Measurements from ENCODE around the gene INCENP.

INCENP gene

DNA sequence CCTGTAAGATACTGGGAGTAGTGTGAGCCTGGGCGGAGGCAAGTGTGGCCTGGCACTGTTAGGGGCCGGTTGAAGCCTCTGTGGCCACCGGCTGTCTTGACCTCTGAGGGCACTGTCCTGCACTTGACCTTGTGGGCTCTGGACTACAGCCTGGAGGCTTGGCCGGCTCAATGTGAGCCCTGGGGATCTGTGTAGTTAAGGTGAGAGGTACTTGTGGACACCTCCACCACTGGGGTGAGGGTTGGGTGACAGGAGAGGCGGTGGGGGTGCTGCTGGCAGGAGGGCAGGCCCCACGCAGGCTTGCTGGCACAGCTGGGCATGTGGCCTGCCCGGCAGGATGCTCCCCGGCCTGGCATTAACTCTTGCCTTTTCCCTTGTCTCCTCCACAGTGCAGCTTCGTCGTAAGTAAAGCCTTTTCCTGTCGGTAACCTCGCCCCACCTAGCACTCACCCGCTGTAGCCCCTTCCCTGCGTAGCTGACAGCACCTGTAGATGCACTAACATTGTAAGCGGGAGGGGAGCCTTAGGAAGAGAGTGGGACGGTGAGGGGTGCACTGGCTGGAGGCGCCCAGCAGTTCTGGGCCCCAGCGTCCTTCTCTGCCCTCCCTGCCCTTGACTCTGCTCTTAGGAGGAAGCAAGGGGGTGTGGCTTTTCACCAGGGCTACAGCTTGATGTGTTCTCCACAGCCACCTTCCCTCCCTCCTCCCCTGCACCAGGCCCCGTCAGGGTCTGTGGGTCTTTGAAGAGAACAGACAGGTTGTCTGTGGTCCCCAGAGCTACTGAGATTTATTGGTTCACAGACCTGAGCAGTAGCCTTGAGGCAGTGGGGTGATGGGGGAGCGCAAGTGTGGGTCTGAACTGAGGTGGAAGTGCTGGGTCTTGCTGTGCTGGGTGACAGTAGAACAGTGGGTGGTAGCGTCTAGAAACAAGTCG lies 17.6 kb downstream of the INCENP start:
- DNase-seq, result no peak

DNA sequence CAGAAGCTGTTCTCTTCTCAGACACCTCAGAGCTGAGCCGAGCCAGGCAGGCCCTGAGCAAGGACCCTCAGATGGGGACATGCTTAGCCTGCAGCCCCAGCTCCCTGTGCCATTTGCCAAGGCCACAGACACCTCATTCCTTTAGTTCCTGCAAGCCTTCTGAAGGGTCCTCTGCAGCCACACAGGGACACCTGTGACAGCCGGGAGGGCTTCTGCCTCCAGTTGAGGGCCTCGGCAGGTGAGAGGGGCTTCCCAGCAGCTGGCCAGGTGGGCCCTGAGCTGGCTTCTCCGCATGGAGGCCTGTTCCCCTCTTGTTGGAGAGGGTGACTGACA lies 18.2 kb downstream of the INCENP start:
- DNase-seq, result no peak

DNA sequence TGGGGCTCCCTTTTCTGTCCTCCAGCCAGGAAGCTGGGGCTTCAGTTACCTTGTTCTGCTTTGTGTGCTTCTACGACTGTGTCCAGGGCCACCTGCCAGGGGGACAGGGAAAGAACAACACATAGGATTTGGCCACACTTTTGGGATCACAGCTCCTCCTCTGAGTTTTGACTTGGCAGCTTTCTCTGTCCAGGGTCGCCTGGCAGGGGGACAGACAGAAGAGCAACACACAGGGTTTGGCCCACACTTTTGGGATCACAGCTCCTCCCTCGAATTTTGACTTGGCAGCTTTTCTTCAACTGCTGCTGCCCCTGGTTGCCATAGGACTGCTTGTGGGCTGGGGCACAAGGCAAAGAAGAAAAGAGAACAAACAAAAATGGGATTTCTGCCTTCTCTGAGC lies 19.1 kb downstream of the INCENP start:
- no peak for DNase-seq

DNA sequence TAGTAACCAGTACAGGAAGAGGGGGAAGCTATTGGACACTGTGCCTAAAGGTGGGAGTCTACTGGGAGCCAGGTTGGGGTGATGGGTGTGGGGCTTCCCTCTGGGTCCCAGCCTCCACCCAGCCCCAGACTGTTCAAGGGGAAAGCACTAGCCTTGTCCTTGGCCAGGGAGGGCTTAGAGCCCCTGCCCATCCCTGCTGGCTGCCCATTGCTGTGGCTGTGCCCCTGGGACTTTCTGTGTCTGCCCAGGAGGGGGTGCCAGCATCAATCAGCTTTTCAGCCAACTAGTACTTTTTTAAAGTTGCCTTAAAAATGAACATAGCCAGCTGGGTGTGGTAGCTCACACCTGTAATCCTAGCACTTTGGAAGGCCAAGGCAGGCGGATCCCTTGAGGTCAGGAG lies 19.9 kb downstream of the INCENP start:
- DNase-seq, result no peak

DNA sequence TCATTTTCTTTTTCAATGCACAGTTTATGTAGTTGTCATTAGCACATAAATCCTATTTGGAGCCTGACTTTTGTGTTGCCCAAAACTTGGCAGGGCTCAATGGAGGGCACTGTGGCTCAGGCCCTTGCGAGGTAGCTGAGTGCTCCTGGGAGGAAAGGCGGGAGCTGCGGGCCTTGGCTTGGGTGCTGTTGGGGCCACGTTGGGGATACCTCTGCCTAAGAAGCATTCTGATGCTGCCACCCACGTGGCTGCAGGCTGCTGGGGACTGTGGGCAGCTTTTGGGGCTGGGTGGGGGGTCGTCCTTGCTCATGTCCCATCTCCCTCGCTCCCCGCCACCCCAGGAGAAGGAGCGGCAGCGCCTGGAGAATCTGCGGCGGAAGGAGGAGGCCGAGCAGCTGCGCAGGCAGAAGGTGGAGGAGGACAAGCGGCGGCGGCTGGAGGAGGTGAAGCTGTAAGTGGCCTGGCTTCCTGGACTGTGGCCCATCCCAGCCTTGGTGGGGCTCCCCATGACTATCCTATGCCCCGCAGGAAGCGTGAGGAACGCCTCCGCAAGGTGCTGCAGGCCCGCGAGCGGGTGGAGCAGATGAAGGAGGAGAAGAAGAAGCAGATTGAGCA lies 20.9 kb downstream of the INCENP start:
- DNase-seq, result no peak

DNA sequence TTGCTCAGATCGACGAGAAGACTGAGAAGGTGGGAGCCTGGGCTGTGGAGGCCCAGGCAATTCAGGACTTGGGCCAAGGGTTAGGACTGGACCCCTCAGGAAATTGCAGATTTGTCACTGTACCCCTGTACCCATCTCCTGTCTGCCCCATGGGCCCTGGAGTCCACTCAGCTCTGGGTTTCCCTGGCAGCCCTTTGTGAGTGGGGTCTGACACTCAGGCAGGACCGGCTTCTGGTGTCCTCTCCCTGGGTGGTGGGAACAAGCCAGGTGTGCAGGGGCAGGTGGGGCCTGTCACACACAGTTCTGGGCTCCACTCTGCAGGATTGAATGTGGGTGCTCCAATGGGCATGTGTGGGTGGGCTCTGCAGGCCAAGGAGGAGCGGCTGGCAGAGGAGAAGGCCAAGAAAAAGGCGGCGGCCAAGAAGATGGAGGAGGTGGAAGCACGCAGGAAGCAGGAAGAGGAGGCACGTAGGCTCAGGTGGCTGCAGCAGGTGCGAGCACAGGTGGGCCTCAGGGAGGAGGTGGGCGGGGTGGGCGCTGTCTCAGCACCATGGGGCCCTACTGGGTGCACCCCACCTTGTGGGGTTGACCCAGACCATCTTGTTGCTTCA lies 21.6 kb downstream of the INCENP start:
- DNase-seq, result no peak

DNA sequence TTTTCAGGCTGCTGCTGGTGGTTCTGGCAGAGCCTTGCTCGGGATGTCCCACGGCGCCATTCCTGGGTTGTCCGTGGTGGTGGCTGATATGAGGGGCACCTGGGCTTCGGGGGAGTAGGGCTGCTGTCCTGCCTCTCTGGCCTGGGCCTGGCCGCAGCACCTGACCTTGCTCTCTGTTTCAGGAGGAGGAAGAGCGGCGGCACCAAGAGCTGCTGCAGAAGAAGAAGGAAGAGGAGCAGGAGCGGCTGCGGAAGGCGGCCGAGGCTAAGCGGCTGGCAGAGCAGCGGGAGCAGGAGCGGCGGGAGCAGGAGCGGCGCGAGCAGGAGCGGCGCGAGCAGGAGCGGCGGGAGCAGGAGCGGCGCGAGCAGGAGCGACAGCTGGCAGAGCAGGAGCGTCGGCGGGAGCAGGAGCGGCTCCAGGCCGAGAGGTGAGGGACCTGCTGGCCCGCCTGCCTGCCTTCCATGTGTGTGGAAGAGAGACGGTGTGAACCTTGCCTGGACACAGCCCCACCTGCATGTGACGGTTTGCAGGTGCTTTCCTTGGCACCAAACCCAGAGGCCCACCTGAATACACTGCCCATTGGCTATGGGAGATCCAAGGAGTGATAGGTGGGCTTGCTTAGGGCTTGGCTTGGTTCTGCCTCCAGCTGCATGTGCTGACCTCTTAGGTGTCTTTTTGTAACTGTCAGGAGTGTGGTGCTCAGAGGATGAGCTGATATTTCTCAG lies 22.8 kb downstream of the INCENP start:
- DNase-seq, result no peak

DNA sequence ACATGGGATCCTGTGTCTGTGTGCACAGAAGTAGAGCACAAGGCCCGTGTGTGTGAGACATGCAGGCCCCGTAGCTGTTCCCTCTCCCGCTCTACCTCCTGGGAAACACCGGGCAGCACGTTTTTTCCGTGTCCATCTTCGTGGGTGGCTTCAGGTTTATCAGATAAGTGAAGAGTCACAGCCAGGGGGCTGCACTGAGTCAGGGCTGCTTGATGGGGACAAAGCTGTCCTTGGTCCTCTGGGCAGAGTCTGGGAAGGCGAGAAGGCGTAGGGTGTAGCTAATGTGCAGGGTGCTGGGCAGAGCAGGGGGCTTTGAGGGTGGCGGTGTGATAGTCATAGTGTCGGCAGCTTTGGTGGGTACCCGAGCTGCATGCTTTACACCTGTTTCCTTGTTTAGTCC lies 23.7 kb downstream of the INCENP start:
- no peak for DNase-seq

DNA sequence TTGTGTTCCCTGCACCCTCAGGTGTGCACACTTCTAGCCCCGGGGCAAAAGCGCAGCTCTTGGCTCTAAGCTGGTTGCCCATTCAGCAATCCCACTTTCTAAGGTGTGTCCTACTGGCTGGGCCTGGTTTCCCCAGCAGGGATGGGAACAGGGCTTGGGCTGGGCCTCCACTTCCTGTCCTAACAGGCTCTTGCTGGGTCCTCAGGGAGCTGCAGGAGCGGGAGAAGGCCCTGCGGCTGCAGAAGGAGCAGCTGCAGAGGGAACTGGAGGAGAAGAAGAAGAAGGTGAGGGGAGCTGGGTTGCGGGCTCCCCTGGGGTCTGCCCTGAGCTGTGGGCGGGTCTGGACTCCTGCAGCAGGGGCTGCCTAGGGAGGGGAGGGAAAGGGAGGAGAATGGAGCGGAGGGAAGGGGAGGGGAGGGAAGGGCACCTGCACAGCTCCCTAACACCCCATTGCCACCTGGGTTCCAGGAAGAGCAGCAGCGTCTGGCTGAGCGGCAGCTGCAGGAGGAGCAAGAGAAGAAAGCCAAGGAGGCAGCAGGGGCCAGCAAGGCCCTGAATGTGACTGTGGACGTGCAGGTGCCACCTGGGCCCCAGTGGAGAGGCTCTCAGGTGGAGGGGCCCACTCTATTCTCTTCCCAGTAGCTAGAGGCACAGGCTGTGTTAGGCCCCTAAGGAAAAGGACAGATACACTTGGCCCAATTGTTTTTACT lies 24.6 kb downstream of the INCENP start:
- DNase-seq, result no peak

DNA sequence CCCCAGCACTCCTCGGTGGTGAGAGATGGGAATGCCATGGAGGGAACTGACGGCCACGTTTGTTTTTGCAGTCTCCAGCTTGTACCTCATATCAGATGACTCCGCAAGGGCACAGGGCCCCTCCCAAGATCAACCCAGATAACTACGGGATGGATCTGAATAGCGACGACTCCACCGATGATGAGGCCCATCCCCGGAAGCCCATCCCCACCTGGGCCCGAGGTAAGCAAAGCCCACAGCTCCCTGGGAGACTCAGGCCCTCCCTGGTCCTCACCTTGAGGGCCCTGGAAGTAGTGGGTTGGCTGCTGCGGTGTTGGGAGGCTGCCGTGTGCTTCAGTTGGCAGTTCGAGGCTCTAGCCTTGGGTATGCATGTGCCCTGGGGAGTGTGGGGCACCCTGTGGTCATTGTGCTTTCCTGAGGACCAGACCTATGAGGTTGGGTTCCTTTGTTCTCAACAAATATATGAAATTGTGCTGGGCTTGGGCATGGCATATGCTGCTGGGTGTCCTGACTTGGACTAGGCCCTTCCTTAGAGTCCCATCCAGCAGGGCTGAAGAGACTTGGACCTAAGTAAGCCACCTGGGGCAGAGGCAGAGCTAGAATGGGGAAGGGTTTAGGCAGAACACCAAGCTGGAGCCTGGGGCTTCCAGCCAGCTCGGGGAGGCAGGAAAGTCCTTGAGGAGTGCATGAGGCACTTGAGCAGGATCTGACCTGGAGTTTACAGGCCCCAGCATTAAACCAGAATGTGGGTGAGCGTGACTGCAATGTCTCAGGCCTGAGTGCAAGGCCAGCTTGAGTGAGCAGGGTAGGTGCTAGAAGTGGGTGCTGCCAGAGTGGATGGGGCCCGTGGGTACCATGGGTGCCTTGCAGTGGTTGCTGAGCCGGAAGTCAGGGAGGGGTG lies 26.4 kb downstream of the INCENP start:
- no peak for DNase-seq

DNA sequence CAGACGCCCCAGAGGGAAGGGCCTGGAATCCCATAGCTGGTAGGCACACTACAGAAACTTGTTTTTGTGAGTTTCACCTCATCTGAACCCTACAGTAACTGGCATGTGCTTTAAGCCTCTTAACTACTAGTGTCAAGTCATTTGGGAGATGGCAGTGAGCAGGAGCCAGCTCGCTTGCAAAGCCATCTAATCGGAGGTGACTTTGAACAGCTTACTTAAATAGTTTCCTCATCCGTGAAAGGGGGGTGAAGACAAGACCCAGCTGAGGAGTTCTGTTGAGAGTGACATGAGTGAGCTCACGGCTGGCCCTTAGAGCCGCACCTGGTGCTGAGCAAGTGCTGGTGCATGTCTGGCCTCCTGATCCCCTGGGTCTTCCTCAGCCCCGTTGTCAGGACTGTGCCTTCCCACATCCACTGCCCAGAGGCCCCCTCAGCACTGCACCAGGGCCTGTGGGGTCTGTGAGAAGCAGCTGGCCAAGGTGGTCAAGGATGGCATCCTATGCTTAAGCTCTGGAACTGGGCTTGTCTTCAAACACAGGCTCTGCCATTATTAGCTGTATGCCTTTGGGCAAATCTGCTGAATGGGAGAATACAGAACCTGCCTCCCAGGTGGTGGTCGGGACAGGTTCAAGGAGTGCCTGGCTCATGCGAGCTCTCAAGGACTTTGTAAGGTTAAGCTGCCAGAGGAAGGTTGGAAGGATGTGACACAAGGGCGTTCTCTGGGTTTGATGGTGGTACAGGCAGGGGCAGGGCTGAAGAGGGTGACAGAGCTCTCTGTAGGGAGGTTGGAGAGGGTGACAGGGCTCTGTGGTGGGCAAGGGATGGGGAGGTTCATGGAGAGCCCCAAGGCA lies 27.3 kb downstream of the INCENP start:
- no peak for DNase-seq

DNA sequence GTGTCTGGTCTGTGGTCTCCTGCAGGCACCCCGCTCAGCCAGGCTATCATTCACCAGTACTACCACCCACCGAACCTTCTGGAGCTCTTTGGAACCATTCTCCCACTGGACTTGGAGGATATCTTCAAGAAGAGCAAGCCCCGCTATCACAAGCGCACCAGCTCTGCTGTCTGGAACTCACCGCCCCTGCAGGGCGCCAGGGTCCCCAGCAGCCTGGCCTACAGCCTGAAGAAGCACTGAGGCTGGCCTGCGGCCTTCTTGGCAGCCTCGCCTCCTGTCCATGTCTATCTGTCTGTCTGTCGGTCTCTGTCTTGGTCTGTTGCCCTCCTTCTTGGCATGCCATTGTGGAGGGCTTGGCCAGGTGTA lies 27.9 kb downstream of the INCENP start:
- no peak for DNase-seq

DNA sequence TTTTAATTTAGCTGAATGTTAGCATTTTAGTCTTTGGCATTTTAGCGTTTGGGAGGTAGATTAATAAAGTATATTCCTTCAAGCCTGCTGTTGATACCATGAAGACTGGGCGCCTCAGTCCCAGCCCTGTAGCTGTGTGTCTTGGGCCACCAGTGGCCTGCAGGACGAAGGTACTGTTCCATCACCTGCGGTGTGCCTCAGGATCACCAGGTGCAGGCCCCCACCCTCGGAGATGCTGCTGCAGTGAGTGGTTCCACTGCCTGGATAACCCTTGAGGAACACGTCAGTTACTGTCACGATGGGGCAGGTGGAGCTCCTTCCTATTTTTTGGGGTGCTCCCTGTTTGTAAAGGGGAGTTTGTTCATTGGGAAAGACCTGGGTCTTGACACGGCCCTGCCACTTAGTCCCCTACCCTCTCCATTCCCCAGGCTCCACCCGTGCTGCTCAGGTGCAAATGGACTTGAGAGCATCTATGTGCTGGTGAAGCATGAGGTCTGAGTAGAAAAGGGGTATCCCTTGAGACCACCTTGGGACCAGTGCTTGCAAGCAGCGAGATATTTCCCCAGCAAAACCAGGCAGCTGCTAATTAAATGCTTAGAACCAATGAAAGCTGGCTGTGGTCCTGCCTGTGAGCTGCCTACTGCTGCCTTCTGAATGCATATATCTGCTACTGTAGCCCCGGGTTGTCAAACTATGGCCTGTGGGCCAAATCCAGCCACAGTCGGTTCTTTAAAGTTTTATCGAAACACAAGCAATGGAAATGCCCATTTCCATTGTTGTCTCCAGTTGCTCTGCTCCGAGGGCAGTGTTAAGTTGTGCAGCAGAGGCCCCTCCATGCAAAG lies 28.7 kb downstream of the INCENP start:
- no peak for DNase-seq

DNA sequence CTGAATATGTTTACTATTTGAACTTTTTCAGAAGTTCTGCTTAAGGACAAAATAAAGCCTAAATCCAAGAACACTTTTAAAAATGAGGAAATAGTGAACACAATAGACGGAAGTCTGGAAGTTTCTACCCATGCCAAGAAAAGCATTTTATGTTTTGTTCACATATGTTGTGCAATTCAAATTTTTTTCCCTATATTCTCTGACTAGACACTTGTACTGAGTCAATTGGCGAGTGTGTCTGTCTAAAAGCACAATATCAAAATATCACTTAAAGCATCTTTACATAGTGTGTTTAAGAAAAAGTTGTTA lies 29.2 kb downstream of the INCENP start:
- DNase-seq, result no peak

DNA sequence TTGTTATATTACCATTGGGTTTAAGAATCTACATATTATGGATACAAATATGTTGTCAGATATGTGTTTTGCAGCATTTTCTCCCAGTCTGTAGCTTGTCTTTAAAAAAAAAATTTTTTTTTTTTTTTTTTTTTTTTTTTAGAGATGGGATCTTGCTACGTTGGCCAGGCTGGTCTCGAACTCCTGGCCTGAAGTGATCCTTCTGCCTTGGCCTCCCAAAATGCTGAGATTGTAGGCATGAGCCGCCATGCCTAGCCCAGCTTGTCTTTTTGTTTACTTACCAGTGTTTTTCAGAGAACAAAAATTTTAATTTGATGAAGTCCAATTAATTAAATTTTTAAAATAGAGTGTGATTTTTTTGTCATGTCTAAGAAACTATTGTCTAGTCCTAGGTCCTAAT lies 29.8 kb downstream of the INCENP start:
- DNase-seq, result no peak

DNA sequence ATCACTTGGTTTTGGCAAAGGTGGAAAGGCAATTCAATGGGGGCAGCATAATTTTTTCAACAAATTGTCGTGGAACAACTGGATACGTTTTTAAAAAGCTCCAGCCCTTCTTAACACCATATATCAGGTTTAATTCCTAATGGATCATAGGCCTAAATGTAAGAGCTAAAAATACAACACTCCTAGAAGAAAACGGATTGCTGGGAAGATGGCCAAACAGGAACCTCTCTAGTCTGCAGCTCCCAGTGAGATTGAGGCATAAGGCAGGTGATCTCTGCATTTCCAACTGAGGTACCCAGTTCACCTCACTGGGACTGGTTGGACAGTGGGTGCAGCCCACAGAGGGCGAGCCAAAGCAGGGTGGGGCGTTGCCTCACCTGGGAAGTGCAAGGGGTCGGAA lies 33.8 kb downstream of the INCENP start:
- DNase-seq, result no peak

DNA sequence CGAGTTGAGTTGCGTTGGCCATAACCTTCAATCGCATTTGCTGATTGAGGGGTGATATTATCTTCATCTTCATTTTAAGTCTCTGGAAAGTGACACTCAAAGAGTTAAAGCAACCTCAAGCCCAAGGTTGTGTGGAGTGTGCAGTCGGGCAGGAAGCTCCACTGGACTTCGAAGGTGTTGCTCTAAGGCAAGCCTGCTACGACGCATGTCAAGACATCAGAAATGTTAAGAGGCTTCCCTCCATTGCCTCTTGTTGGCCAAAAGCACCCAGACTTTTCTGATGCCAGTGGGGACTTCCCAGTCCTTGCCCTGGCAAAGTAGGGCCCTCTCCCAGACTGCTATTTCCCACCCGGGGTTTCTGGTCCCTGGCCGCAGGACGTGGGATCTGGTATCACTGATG lies 42.6 kb downstream of the INCENP start:
- no peak for DNase-seq

DNA sequence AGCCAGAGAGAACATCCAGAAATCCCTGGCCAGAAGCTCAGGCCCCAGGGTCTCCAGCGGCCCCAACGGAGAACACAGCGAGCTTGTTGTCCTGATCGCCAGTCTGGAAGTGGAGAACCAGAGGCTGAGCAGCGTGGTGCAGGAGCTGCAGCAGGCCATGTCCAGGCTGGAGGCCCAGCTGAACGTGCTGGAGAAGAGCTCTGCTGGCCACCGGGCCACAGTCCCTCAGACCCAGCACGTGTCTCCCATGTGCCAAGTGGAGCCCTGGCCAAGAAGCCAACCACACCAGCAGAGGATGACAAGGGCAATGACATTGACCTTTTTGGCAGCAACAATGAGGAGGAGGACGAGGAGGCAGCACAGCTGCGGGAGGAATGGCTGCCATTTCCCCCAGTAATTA lies 45.6 kb downstream of the INCENP start:
- no peak for DNase-seq

DNA sequence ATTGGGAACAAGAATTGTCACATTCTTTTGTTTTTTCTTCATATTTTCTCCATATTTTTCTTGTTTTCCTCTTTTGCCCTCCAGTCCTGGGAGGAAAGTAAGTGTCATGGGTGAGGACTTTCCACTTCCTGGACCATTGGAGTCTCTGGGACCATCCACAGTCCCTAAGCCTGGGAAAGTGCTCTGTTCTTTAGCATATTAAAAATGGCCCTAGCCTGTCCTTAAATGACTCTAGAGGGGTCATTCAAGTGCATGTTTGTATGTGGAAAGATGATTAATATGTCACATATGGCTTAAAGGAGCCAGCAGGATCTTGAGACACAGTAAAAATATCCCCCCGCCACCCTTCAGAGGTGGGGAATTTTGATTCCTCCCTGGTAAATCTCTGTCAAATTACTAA lies 46.1 kb downstream of the INCENP start:
- DNase-seq, result no peak

DNA sequence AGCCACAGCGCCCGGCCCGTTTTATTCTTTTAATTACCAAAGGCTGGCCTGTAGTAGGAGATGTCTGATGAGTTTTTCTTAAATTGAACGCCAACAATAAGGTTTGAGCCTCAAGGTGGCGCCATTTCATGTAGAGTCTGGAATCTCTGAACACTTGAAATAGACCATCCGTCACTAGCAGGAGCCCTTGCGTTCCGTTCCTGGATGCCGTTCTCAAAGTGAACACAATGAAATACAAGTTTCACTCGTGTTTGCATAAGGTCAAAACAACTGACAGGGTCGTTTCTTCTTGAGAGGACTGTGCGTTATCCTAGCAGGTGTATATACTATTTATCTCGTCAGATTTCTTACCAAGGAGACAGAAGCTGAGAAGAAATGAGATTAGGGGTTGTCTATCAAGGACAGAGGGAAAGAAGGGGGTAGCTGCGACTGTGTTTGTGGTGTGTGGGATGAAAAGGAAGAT lies 47.5 kb downstream of the INCENP start:
- peak; percentile 81 for DNase-seq
